Neural progenitor cell (in vitro differentiated cells): ENCODE data around the gene ADAMTSL1. TPM values are rescaled to one million over a fixed set of nuclear protein-coding genes. Genes with fewer than 3 reads are reported as not detected.

Source experiments
- DNase-seq: peaks from one replicate; pipeline ENCODE4 v3.0.0-alpha.2; 2016; ENCODE audit warnings: low spot score
- H2AFZ ChIP-seq: fragments of 200-600 bp; sonication (generic); replicated peaks from 2 replicates; pipeline ENCODE4 v1.6.1; 2016; ENCODE audit warnings: antibody characterized with exemption
- H3F3A ChIP-seq: fragments of 200-600 bp; sonication (generic); 2 replicates; pipeline ENCODE4 v1.6.1; 2016; ENCODE audit warnings: antibody characterized with exemption, low read depth
- H3K27ac ChIP-seq: fragments of 200-600 bp; sonication (generic); 2 replicates; pipeline ENCODE4 v1.5.1; 2016; ENCODE audit warnings: mild to moderate bottlenecking
- H3K27me3 ChIP-seq: fragments of 200-600 bp; sonication (generic); 2 replicates; pipeline ENCODE4 v1.6.1; 2016; ENCODE audit warnings: mild to moderate bottlenecking, moderate library complexity
- H3K36me3 ChIP-seq: fragments of 200-600 bp; sonication (generic); 2 replicates; pipeline ENCODE4 v1.5.1; 2016
- H3K4me1 ChIP-seq: fragments of 200-600 bp; sonication (generic); 2 replicates; pipeline ENCODE4 v1.6.1; 2016; ENCODE audit warnings: mixed run types
- H3K4me2 ChIP-seq: fragments of 200-600 bp; sonication (generic); 2 replicates; pipeline ENCODE4 v1.6.1; 2016
- H3K4me3 ChIP-seq: fragments of 200-600 bp; sonication (generic); 2 replicates; pipeline ENCODE4 v1.5.1; 2016
- H3K79me2 ChIP-seq: fragments of 200-600 bp; sonication (generic); 2 replicates; pipeline ENCODE4 v1.6.1; 2016; ENCODE audit warnings: low read depth
- H3K9ac ChIP-seq: fragments of 200-600 bp; sonication (generic); 2 replicates; pipeline ENCODE4 v1.6.1; 2016
- H3K9me3 ChIP-seq: fragments of 200-600 bp; sonication (generic); 2 replicates; pipeline ENCODE4 v1.5.1; 2016; ENCODE audit warnings: low read depth
- H4K20me1 ChIP-seq: fragments of 200-600 bp; sonication (generic); 2 replicates; pipeline ENCODE4 v1.6.1; 2016; ENCODE audit warnings: low read depth
- H3K27ac Mint-ChIP-seq: 3 replicates; pipeline ENCODE4 v1.8.0; 2021; ENCODE audit warnings: mixed read lengths
- H3K27me3 Mint-ChIP-seq: 2 replicates; pipeline ENCODE4 v1.8.0; 2022; ENCODE audit warnings: low read depth, mild to moderate bottlenecking, inconsistent platforms, moderate library complexity, mixed read lengths; ENCODE audit not compliant: insufficient read depth
- H3K36me3 Mint-ChIP-seq: 3 replicates; pipeline ENCODE4 v1.8.0; 2021; ENCODE audit warnings: mixed read lengths
- H3K4me1 Mint-ChIP-seq: 3 replicates; pipeline ENCODE4 v1.8.0; 2021; ENCODE audit warnings: mixed read lengths
- H3K4me3 Mint-ChIP-seq: 3 replicates; pipeline ENCODE4 v1.8.0; 2021; ENCODE audit warnings: mild to moderate bottlenecking, moderate library complexity, mixed read lengths
- H3K9me3 Mint-ChIP-seq: 3 replicates; pipeline ENCODE4 v1.8.0; 2020; ENCODE audit warnings: mixed read lengths
- CTCF ChIP-seq: fragments of 200-600 bp; sonication (generic); IDR thresholded peaks from 2 replicates; pipeline ENCODE4 v1.5.1; 2017; ENCODE audit warnings: antibody characterized with exemption, mild to moderate bottlenecking
- EZH2 ChIP-seq: fragments of 200-600 bp; sonication (generic); IDR thresholded peaks from 2 replicates; pipeline ENCODE4 v1.6.1; 2017; ENCODE audit warnings: antibody characterized with exemption, mild to moderate bottlenecking, moderate library complexity
- EZH2phosphoT487 ChIP-seq: fragments of 200-600 bp; sonication (generic); IDR thresholded peaks from 2 replicates; pipeline ENCODE4 v1.6.1; 2017; ENCODE audit warnings: antibody characterized with exemption
- total RNA-seq: library from RNA; depleted of rRNA; stranded (reverse); fragments of >200 nt; gene quantifications from 2 replicates; pipeline ENCODE4 v1.2.3, GENCODE V29; 2015; ENCODE audit warnings: low replicate concordance

The ADAMTSL1 gene
- total RNA-seq, 1 donor from 2014 or later, result 0.73 TPM

DNA sequence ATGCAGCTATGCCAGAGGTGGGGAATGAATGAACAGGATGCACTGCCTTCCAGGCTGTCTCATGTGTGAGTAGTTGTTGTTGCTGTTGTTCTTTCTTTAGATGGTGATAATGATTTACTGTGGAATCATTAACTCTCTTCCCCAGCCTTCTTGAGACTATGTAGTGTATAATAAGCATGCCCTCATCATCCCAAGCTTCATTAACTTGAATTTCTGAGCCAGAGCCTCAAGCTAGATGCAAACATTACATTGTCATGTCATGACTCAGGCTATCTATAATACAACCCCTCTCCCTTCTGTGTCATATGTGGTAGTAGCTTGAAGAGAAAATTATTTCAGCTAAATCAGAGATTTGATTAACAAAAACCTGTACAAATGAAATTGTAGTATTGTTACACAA lies 10.0 kb upstream of the ADAMTSL1 start:
- Histone ChIP-seq H3K79me2 (no peaks in the 10 kb centered on the region), H4K20me1 (no peaks in the 10 kb centered on the region), H3K4me1 (no peaks in the 10 kb centered on the region), H3F3A (no peaks in the 10 kb centered on the region), H3K36me3 (no peaks in the 10 kb centered on the region), H3K27ac (no peak overlapping the region), H3K9ac (no peak overlapping the region), H3K27me3 (no peaks in the 10 kb centered on the region), H3K9me3 (no peaks in the 10 kb centered on the region), H3K4me3 (no peak overlapping the region), H3K4me2 (no peak overlapping the region), H2AFZ (no peak overlapping the region)
- no peak overlapping the region for H3K27ac Mint-ChIP-seq
- no peak for TF ChIP-seq EZH2phosphoT487
- TF ChIP-seq EZH2, result no peak
- TF ChIP-seq CTCF, result no peak
- H3K9me3 Mint-ChIP-seq, result no peaks in the 10 kb centered on the region
- no peak overlapping the region for H3K4me3 Mint-ChIP-seq
- no peaks in the 10 kb centered on the region for H3K36me3 Mint-ChIP-seq
- no peaks in the 10 kb centered on the region for H3K4me1 Mint-ChIP-seq
- DNase-seq, result no peak
- H3K27me3 Mint-ChIP-seq, result no peaks in the 10 kb centered on the region

- no peaks in the 10 kb centered on the region for H3K79me2 ChIP-seq
- H4K20me1 ChIP-seq, result no peaks in the 10 kb centered on the region
- H3K4me1 ChIP-seq, result no peaks in the 10 kb centered on the region
- no peak overlapping the region for H3K4me2 ChIP-seq
- H3K9me3 ChIP-seq, result no peaks in the 10 kb centered on the region
- peaks cover 8% of the 10 kb centered on the region for H3K9me3 Mint-ChIP-seq
- H3F3A ChIP-seq, result no peaks in the 10 kb centered on the region
- no peaks in the 10 kb centered on the region for H3K4me1 Mint-ChIP-seq
- no peak overlapping the region for H3K27ac ChIP-seq
- H3K27ac Mint-ChIP-seq, result no peak overlapping the region
- no peak overlapping the region for H3K4me3 Mint-ChIP-seq
- peaks cover 1% of the 10 kb centered on the region for H3K36me3 Mint-ChIP-seq
- no peaks in the 10 kb centered on the region for H3K27me3 ChIP-seq
- H3K9ac ChIP-seq, result no peak overlapping the region
- H2AFZ ChIP-seq, result no peak overlapping the region
- no peaks in the 10 kb centered on the region for H3K27me3 Mint-ChIP-seq
- no peak for TF ChIP-seq EZH2phosphoT487
- no peak for TF ChIP-seq CTCF
- no peak for TF ChIP-seq EZH2
- H3K4me3 ChIP-seq, result no peak overlapping the region
- DNase-seq, result no peak
- no peaks in the 10 kb centered on the region for H3K36me3 ChIP-seq
Observed at GRCh38 chr9:18466101-18466500, 7.9 kb upstream of the ADAMTSL1 start.

DNA sequence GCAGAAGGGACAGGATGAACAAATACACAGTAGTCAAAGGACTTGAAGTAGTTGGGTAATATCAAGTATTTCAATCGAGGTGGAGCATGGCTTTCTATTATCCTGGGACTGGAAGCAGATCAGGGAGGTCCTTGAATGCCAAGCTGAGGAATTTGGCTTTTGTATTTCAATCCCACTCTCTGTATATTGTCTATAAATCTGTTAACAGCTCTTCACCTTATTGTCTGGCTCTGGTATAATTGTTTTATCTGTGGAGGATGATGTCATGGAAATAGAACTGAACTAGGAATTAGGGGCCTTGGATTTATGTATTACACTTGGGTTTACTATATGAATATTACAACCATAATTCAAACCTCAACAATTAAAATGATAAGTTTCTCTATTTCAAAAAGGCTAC lies 6.3 kb upstream of the ADAMTSL1 start:
- Histone ChIP-seq H3K9me3 (no peaks in the 10 kb centered on the region), H3K27ac (no peak overlapping the region), H4K20me1 (no peaks in the 10 kb centered on the region), H3F3A (peaks cover 2% of the 10 kb centered on the region), H3K36me3 (no peaks in the 10 kb centered on the region), H3K27me3 (no peaks in the 10 kb centered on the region), H3K79me2 (no peaks in the 10 kb centered on the region), H3K9ac (no peak overlapping the region), H3K4me2 (no peak overlapping the region), H3K4me1 (peaks cover 9% of the 10 kb centered on the region), H3K4me3 (no peak overlapping the region), H2AFZ (no peak overlapping the region)
- Mint-ChIP-seq H3K4me1 (peaks cover 6% of the 10 kb centered on the region), H3K27ac (no peak overlapping the region), H3K27me3 (no peaks in the 10 kb centered on the region), H3K4me3 (no peak overlapping the region), H3K9me3 (peaks cover 8% of the 10 kb centered on the region), H3K36me3 (peaks cover 1% of the 10 kb centered on the region)
- TF ChIP-seq EZH2 (no peak), CTCF (no peak), EZH2phosphoT487 (no peak)
- DNase-seq, result no peak
